ENCODE results near the gene TPGS1.

Gene TPGS1

DNA sequence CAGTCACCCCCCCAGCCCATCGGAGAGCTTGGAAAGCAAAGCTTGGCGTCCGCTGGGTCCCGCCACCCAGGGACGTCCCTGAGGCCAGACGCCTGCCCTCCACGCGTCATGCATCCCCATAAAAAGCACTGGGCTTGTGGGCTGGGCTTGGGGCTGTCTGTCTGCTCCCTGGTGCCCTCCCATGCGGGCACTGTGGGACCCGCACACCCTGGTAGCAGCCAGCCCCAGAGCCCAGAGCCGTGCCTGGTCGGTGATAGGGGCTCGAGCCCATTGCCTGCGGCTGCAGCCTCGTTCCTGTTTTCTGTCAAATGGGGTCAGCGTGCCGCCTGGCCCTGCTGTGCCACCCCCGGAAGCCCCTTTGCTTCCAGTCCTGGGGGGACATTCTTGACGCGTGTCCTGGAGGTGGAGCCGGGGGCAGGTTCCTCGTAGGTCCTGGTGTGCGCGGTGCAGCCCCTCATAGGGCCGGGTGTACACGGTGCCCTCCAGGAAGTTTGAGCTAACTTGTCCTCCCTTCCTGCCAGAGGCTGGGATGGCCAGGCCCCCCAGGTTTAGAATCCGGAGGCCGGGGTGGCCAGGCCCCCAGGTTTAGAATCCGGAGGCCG, 32.2 kb downstream of the TPGS1 start:
- DNase-seq (ENCODE audit: low read depth), result no peak

DNA sequence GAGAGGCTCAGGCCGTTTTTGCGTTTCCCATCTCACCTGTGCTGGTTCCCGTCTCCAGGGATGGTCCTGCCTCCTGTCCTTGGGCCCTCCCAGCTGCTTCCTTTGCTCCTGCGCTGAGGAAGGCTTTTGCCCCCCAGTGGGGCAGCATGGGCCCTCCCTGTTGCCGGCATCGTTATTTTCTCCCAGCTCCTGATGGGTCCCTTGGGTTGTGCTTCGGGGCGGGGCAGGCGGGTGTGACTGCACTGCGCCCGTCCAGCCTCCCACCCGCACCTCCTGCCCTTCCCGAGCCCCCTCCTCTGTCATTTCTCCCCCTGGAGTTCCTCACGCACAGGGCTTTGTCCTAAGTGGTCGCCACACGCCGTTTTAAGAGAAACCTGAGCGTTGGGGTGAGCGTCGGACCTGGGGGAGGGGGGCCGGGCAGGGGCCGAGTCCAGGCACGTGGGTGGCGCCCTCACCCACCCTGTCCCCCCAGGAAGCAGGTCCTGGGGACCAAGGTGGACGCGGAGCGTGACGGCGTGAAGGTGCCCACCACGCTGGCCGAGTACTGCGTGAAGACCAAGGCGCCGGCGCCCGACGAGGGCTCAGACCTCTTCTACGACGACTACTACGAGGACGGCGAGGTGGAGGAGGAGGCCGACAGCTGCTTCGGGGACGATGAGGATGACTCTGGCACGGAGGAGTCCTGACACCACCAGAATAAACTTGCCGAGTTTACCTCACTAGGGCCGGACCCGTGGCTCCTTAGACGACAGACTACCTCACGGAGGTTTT, 33.8 kb downstream of the TPGS1 start:
- DNase-seq (ENCODE audit: low read depth), result no peak

DNA sequence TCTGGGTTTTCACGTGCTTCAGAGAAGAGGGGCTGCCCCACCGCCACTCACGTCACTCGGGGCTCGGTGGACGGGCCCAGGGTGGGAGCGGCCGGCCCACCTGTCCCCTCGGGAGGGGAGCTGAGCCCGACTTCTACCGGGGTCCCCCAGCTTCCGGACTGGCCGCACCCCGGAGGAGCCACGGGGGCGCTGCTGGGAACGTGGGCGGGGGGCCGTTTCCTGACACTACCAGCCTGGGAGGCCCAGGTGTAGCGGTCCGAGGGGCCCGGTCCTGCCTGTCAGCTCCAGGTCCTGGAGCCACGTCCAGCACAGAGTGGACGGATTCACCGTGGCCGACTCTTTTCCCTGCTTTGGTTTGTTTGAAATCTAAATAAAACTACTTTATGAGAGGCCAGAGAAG, 34.4 kb downstream of the TPGS1 start:
- no peak for DNase-seq (ENCODE audit: low read depth)

DNA sequence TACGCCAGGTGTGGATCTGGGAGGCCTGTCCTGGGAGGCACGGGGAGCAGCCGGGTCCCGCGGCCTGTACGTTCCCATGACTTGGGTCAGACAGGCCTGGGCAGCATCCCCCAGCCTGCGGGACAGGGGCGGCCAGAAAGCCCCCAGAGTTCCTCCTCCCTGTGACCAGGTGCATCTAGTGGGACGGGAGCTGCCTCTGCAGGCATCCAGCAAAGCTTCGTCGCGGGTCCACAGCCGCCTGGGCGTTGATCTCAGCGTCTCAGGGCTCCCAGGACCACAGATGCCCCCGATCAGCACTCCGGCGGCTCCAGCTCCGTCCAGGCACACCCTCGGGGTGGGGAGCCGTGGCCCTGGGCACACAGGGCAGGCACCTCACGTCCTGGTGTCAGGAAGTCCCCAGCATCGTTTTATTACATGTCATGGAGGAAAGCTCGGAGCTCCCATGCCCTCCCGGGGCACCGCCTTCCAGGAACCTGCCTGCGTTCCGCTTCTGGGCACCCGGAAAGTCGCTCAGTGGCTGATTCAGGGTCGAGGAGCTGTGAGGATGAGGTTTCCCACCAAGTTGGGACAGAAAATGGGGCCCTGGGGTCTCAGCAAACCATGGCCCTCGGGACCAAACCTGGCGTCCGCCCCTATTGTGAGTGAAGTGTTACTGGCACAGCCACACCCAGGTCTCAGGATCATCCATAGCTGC, 35.0 kb downstream of the TPGS1 start:
- no peak for DNase-seq (ENCODE audit: low read depth)

DNA sequence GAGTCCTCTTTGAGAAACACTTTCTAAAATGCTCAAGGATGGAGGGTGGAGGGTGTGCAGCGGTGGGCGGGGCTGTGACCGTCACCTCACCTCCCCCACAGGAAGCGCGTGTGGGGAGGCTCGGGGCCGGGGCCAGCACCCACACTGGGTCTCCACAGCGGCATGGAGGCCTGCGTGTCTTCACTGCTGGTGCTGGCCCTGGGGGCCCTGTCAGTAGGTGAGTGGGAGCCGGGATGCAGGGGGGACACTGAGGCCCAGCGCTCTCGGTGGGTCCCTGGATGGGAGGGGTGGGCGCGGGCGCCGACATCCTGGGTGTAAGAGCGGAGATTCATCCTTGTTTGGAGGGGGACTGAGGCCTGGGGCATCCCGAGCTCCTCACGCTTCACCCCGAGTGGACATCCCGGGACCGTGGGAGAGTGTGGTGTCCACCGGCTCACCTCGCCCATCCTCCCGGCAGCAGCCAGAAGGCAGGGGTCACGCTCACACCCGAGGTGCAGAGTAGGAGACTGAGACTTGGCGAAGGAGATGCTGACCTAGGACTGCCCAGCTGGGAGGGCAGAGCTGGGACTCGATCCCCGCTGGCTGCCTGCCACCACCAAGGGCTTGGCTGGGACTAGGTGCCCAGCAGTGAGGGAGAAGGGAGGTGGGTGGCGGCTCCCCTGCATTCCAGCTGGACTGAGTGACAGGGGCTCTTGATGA, 36.8 kb downstream of the TPGS1 start, which contains the start of gene GZMM:
TSS of gene GZMM (plus strand) at position 144 of the 699 bp plus-strand sequence. CDS start at position 163, 19 bp downstream.
- peak; percentile 54 for DNase-seq (ENCODE audit: low read depth)

DNA sequence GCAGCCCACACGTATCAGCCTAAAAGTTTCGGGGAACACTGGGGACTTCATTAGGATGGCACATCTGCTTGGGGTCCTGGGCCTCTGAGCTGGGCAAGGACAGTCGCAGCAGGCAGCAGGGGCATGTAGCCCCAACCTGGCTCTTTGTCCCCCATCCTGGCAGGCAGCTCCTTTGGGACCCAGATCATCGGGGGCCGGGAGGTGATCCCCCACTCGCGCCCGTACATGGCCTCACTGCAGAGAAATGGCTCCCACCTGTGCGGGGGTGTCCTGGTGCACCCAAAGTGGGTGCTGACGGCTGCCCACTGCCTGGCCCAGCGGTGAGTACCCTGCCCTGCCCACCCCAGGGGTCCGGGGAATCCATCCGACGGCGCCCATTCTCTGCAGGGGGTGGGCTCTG, 39.8 kb downstream of the TPGS1 start:
- no peak for DNase-seq (ENCODE audit: low read depth)

DNA sequence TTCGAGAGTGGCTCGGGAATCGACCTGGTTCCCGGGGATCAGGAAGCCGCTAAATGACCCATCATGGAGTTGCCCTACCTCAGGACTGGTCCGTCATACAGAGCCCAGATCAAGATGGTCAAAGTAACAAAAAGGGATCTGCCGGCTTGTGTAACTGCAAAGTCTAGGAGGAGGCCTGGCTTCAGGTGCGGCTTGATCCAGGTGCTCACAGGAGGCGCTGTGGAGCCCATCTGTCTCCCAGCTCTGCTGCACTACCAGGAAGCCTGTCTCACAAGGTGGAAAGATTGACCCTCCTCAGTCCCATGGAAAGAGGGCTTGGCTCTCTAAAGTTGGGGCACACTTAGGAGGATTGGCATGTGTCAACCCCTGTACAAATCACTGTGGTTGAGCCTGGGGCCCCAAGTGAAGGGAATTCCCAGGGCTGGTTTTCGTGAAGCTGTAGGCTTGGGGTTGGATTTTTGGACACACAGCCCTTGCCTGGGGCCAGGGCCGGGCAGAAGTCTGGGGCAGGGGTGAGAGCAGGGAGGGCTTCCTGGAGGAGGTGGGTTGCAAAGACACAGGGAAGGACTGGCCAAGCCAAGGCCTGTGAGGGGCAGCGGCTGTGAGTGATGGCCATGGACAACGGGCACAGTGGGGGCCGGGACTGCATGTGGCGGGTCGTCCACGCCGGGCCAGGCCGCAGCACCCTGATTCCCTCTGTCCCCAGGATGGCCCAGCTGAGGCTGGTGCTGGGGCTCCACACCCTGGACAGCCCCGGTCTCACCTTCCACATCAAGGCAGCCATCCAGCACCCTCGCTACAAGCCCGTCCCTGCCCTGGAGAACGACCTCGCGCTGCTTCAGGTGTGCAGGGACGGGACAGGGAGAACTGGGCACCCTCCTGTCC, 40.8 kb downstream of the TPGS1 start:
- DNase-seq (ENCODE audit: low read depth), result no peak

DNA sequence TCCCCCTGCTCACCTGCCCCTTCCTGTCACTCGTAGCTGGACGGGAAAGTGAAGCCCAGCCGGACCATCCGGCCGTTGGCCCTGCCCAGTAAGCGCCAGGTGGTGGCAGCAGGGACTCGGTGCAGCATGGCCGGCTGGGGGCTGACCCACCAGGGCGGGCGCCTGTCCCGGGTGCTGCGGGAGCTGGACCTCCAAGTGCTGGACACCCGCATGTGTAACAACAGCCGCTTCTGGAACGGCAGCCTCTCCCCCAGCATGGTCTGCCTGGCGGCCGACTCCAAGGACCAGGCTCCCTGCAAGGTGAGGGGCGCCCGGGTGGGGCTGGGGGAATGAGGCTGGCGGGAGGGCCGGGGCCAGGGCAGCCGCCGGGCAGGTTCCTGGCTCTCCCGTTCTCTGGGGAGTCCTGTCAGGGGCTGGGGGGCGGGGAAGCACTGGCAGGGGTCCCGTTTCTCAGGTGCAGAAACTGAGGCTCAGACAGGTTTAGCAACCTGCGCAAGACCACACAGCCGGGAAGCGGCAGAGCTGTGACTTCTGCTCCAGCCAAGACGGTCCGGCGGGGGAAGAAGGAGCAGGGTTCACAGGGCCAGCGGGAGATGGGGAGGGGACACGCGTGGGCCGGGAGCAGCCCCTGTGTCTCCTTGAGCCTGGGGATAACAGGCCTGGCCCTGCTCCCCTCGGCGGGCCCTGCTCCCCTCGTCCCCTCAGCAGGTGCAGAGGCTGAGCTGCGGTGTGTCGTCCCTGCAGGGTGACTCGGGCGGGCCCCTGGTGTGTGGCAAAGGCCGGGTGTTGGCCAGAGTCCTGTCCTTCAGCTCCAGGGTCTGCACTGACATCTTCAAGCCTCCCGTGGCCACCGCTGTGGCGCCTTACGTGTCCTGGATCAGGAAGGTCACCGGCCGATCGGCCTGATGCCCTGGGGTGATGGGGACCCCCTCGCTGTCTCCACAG, 41.9 kb downstream of the TPGS1 start:
- DNase-seq (ENCODE audit: low read depth), result no peak

DNA sequence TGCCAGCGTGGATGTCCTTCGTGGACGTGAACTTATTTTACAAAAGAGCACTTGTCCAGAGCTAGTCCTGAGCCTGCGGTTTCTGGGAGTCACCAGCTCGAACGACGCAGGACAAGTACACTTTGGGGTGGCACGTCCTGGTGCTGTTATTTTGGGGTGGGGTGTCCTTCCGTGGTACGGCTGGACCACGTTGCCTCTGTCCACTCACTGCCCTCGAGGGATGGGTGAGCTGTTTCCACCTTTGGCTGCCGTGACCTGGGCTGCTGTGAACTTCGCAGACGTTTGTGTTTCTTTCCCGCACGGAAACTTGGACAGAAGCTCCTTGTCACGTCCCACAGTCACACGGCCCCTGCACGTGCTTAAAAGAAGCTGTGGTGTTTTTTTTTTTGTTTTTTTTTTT, 47.5 kb downstream of the TPGS1 start:
- no peak for DNase-seq (ENCODE audit: low read depth)

DNA sequence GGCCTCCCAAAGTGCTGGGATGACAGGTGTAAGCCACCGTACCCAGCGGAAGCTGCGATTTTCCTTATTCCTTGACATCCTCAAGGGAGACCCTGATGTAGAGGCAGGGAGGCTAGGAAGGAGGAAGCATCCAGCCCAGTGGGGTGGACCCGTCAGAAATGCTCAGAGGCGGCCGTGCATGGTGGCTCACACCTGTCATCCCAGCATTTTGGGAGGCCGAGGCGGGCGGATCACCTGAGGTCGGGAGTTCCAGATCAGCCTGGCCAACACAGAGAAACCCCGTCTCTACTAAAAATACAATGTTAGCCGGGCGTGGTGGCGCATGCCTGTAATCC, 48.1 kb downstream of the TPGS1 start:
- no peak for DNase-seq (ENCODE audit: low read depth)

DNA sequence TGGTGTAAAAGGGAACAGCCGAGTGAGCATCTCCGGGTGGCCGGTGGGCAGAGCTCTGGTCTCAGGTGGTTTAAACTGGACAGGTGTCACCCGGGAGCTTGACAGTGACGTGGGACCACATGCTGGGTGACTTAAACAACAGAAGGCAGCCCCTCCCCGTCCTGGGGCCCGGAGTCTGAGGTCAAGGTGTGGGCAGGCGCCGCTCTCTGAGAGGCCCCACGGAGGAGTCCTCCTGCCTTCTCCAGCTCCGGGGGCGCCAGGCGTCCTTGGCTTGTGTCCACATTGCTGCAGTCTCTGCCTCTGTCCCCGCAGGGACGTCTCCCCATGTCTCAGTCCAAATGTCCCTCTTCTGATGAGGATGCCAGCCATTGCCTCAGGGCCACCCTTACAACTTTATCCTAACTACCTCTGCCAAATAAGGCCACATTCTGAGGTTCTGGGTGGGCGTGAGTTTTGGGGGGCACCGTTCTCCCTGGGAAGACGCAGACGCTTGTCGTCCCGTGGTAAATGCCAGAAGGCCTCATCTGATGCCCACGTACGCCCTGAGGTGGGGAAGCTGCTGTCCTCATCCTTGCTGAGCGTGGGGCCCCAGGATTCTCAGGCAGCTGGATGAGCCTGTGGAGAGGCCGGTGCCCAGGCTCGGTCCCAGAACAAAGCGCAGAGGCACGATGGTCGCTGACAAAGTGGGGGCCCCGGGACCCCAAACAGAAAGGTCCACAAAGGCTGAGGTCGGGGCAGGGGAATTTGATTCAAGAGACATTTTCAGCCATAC, 49.5 kb downstream of the TPGS1 start:
- DNase-seq (ENCODE audit: low read depth), result no peak

DNA sequence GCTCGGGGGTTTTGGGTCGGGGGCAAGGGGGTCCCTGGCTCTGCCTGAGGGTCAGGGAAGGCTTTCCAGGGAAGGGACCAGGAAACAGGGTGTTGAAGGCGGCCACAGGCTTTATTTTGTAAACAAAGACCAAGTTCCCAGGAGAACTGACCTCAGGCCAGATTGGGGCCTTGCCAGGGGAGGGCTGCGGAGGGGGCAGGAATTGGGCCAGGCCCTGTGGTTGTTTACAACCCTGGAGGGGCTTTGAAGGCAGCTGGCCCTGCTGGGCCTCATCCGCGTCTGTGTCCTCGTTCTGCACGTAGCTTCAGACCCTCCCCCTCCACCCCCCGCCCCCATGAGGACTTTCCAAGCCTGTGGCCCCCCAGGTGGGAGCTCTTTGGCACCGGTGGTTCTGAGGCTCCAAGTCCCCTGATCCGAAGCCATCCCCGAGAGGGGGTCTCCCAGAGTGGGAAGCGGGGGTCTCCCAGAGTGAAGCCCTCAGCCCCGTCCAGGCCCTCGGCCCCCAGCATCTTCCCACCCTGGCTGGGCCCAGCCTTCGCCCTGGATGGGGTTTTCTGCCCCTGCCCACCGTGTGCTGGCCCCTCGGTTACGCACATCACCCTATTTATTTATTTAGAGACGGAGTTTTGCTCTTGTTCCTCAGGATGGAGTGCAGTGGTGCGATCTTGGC, 51.6 kb downstream of the TPGS1 start:
- no peak for DNase-seq (ENCODE audit: low read depth)

DNA sequence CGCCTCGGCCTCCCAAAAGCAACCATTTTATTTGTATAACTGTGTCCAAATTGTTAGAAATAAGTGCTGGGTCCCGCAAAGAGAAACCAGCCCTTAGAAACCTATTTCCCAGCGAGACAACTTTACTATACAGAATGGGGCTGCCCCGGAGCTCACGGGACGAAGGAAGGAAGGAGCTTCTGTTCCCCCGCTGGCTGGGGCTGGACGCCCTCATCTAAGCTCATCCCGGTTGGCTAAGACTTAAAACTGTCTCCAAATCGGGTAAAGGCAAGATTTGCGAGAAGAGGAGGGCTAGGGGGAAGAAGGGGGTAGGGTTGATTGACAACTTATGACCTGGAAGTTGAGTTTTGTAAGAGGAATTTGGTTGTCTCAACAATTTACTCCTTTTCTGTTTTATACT, 52.8 kb downstream of the TPGS1 start:
- no peak for DNase-seq (ENCODE audit: low read depth)

DNA sequence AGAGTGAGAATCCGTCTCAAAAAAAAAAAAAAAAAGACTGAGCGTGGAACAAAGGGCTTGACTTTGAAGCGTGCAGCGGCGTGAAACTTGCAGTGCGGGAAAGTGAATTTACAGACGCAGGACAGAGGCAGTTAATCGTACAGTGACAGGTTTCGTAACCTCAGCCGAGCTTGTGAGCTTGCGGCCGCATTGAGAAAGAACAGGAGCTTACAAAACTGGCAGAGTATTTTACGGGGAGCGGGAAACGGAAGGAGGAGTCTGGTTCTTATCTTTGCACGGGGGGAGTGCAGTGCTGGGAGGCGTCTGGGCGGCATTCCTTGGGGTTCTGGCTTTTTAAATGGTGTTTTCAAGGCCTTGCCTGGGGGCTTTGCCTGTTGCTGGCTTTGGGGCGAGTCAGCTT, 59.1 kb downstream of the TPGS1 start:
- DNase-seq (ENCODE audit: low read depth), result no peak

DNA sequence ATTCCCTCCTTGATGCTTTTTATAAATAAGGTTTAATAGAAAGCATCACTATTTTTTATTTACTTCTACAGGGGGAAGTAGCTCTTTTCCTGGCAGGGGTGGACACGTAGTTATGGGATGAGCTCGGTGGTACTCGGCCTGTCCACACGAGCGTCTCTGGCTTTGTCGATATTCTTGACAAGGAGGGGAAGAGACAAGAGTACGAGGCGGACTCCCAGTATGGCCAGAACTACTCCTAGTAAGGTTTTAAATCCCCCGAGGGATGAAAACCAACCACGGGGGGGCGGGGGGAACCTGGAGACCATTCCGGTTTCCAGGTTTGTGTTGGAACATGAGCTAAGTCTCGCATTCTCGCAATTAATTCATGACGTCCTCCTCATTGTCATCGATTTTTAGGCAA, 59.5 kb downstream of the TPGS1 start:
- DNase-seq (ENCODE audit: low read depth), result no peak

DNA sequence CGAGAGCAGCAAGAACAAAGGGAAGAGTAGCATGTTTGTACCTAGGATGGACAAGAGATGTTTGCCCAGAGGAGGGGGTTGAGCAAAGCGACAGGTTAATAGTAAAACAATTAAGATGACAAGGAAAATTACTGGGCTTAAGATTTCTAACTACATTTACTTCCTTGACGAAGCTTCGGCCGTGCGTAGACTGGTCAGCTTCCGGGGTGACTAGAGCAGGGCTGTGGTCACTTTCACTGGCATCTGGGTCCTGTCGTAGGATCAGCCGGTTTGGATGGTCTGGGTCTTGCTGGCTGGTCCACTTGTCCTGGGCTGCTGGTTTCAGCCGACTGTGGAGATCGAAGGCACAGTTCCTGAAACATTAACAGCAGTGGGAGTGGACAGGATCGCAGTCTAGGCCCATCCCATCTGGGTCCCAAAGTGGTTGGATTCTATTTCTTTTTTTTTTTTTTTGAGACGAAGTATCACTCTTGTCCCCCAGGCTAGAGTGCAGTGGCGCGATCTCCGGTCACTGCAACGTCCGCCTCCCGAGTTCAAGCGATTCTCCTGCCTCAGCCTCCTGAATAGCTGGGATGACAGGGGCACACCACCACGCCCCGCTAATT, 60.1 kb downstream of the TPGS1 start:
- DNase-seq (ENCODE audit: low read depth), result no peak

All from T-helper 22 cell (primary cell).